H1 (cell line): Measurements from ENCODE around the gene OLFM2. TPM values are rescaled to one million over a fixed set of nuclear protein-coding genes. Genes with fewer than 3 reads are reported as not detected.

Source experiments
- ATF3 ChIP-seq: IDR thresholded peaks from 2 replicates; pipeline ENCODE4 v1.6.1; 2011; ENCODE audit warnings: low read depth, mild to moderate bottlenecking, low read length; ENCODE audit not compliant: insufficient read depth
- BACH1 ChIP-seq: IDR thresholded peaks from 2 replicates; pipeline ENCODE4 v1.6.1; 2012; ENCODE audit warnings: low read length, improper control_type of control experiment
- CHD2 ChIP-seq: IDR thresholded peaks from 2 replicates; pipeline ENCODE4 v1.6.1; 2012; ENCODE audit warnings: low read length, improper control_type of control experiment
- GTF2F1 ChIP-seq: IDR thresholded peaks from 2 replicates; pipeline ENCODE4 v1.6.1; 2012; ENCODE audit warnings: low read depth, low read length, improper control_type of control experiment, borderline replicate concordance
- KDM5A ChIP-seq: fragments of 200-600 bp; IDR thresholded peaks from 2 replicates; pipeline ENCODE4 v1.7.1; 2012; ENCODE audit warnings: mild to moderate bottlenecking, low read length, inconsistent platforms, mixed read lengths
- NRF1 ChIP-seq: IDR thresholded peaks from 2 replicates; pipeline ENCODE4 v1.6.1; 2011; ENCODE audit warnings: mild to moderate bottlenecking, low read depth, low read length, improper control_type of control experiment
- RFX5 ChIP-seq: IDR thresholded peaks from 2 replicates; pipeline ENCODE4 v1.6.1; 2011; ENCODE audit warnings: low read depth, low read length, improper control_type of control experiment, borderline replicate concordance
- SIN3A ChIP-seq, 2 experiments: IDR thresholded peaks in 1 of 2; conservative IDR thresholded peaks in 1 of 2; 2 replicates each; pipeline ENCODE4 v1.6.1; 2011 to 2012; ENCODE audit warnings: low read length in 2 of 2, improper control_type of control experiment in 1 of 2, low read depth in 1 of 2, mild to moderate bottlenecking in 1 of 2
- polyA plus RNA-seq, 7 experiments: library from polyadenylated mRNA; depleted of rRNA in 3 of 7; stranded (reverse) in 5 of 7; unstranded in 2 of 7; fragments of >200 nt in 5 of 7; fragments of 200-250 nt in 2 of 7; gene quantifications; 1 replicate in 5 of 7; 2 replicates in 1 of 7; 4 replicates in 1 of 7; pipeline versions ENCODE4 v1.2.1 to v1.2.3, GENCODE V29; 2011 to 2013; ENCODE audit warnings: missing spikeins in 2 of 7, mixed read lengths in 2 of 7
- total RNA-seq: library from RNA; stranded (reverse); fragmentation: NEBNext Ultra II Directional; extraction: Animal tissue kit (Norgen Biotek cat#: 25700); gene quantifications from 2 replicates; pipeline ENCODE4 v1.2.1, GENCODE V29; 2021
- TF ChIP-seq, protein P1 (sequence below), 3 experiments: IDR thresholded peaks; 1 replicate in 2 of 3; 2 replicates in 1 of 3; pipeline versions ENCODE4 v1.5.1 to v1.6.1; 2011; ENCODE audit warnings: low read length in 3 of 3, mild to moderate bottlenecking in 3 of 3, inconsistent platforms in 2 of 3, low read depth in 1 of 3, moderate library complexity in 1 of 3; ENCODE audit not compliant: insufficient read depth in 1 of 3; ENCODE audit errors: control extremely low read depth in 1 of 3

The OLFM2 gene
- total and polyA plus RNA-seq, 2 of the 8 experiments (the other 6 are each of a cell fraction or from before 2014, with no cell fraction given) = 68.2 to 151 TPM

- TF ChIP-seq, protein P1, sequence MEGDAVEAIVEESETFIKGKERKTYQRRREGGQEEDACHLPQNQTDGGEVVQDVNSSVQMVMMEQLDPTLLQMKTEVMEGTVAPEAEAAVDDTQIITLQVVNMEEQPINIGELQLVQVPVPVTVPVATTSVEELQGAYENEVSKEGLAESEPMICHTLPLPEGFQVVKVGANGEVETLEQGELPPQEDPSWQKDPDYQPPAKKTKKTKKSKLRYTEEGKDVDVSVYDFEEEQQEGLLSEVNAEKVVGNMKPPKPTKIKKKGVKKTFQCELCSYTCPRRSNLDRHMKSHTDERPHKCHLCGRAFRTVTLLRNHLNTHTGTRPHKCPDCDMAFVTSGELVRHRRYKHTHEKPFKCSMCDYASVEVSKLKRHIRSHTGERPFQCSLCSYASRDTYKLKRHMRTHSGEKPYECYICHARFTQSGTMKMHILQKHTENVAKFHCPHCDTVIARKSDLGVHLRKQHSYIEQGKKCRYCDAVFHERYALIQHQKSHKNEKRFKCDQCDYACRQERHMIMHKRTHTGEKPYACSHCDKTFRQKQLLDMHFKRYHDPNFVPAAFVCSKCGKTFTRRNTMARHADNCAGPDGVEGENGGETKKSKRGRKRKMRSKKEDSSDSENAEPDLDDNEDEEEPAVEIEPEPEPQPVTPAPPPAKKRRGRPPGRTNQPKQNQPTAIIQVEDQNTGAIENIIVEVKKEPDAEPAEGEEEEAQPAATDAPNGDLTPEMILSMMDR (IDR thresholded peaks at IDR 0.05; ENCODE audit: control extremely low read depth in 1 of 3, insufficient read depth in 1 of 3, low read depth in 1 of 3, low read length in 3 of 3) = peak; percentile 29 to 54 (median 33); a peak in 3 of 4 replicates
- TF ChIP-seq CHD2 = no peak
- TF ChIP-seq NRF1 = no peak
- TF ChIP-seq SIN3A (conservative IDR thresholded peaks at IDR 0.05 in 1 of 2, IDR thresholded peaks at IDR 0.05 in 1 of 2; ENCODE audit: low read depth in 1 of 2, low read length in 2 of 2) = no peak
- no peak for TF ChIP-seq ATF3
- no peak for TF ChIP-seq KDM5A
- TF ChIP-seq RFX5 = no peak
- TF ChIP-seq GTF2F1 = no peak
- TF ChIP-seq BACH1 = no peak
Observed at GRCh38 chr19:9885077-9885552, 51.2 kb downstream of the OLFM2 start (continued).
